Upper lobe of right lung (tissue), 1 donor: ENCODE measurements around the gene RBBP6. TPM values are rescaled to one million over a fixed set of nuclear protein-coding genes. Genes with fewer than 3 reads are reported as not detected.

Experiments used
- ATAC-seq: fragments of 200-7000 bp; cut with Tn5 transposase; one replicate; pipeline ENCODE4 v1.9.1; 2020; ENCODE audit warnings: mild to moderate bottlenecking, moderate library complexity
- DNase-seq: peaks from one replicate; pipeline ENCODE4 v3.0.0-alpha.2; 2020
- H3K27ac ChIP-seq: fragments of 200-600 bp; one replicate; pipeline ENCODE4 v1.8.0; 2022
- H3K27me3 ChIP-seq: fragments of 200-600 bp; one replicate; pipeline ENCODE4 v1.8.0; 2022; ENCODE audit warnings: mild to moderate bottlenecking
- H3K36me3 ChIP-seq: fragments of 200-600 bp; one replicate; pipeline ENCODE4 v1.8.0; 2022
- H3K4me1 ChIP-seq: fragments of 200-600 bp; one replicate; pipeline ENCODE4 v1.8.0; 2022
- H3K4me3 ChIP-seq: fragments of 200-600 bp; one replicate; pipeline ENCODE4 v1.8.0; 2022; ENCODE audit warnings: mild to moderate bottlenecking
- H3K9me3 ChIP-seq: fragments of 200-600 bp; one replicate; pipeline ENCODE4 v1.8.0; 2022
- CTCF ChIP-seq: fragments of 200-600 bp; IDR thresholded peaks from one replicate; pipeline ENCODE4 v1.8.0; 2022; ENCODE audit warnings: antibody characterized with exemption
- intact Hi-C: fragments of 100-400 bp; cut with DNase I; formaldehyde crosslinking; loops from one replicate; pipeline ENCODE4 v1.11.0; 2022
- total RNA-seq: library from RNA; stranded (reverse); fragmentation: NEBNext Ultra II Directional; extraction: Animal tissue kit (Norgen Biotek cat#: 25700); gene quantifications from one replicate; pipeline ENCODE4 v1.2.1, GENCODE V29; 2021
- donor health status: DM: no; HTN: yes; CAD: no; lungs with severe emphysema.

Gene RBBP6
- total RNA-seq, 1 donor from 2014 or later: 43.8 TPM

- intact Hi-C loops: no loop called here
- ATAC-seq: peak; percentile 56
- TF ChIP-seq CTCF: no peak
- H3K4me3 ChIP-seq: no peak overlapping the region
- H3K9me3 ChIP-seq: no peaks in the 10 kb centered on the region
- no peaks in the 10 kb centered on the region for H3K36me3 ChIP-seq
- H3K27ac ChIP-seq: no peak overlapping the region
- peaks cover 5% of the 10 kb centered on the region for H3K4me1 ChIP-seq
- DNase-seq: no peak
- no peaks in the 10 kb centered on the region for H3K27me3 ChIP-seq
Observed at GRCh38 chr16:24524855-24525677, 14.3 kb upstream of the RBBP6 start.

GRCh38 chr16:24525970-24526559 is 13.3 kb upstream of the RBBP6 start:
- Histone ChIP-seq H3K4me3 (no peak overlapping the region), H3K27ac (no peak overlapping the region), H3K4me1 (peaks cover 5% of the 10 kb centered on the region), H3K27me3 (no peaks in the 10 kb centered on the region), H3K36me3 (no peaks in the 10 kb centered on the region), H3K9me3 (no peaks in the 10 kb centered on the region)
- no peak for TF ChIP-seq CTCF
- DNase-seq (no peak), ATAC-seq (peak; percentile 86)
- intact Hi-C loops: no loop called here

GRCh38 chr16:24526701-24527495 is 12.5 kb upstream of the RBBP6 start:
- H3K4me3 ChIP-seq: no peak overlapping the region
- no peak for DNase-seq
- H3K9me3 ChIP-seq: no peaks in the 10 kb centered on the region
- H3K27ac ChIP-seq: no peak overlapping the region
- peaks cover 5% of the 10 kb centered on the region for H3K4me1 ChIP-seq
- TF ChIP-seq CTCF: no peak
- H3K36me3 ChIP-seq: no peaks in the 10 kb centered on the region
- no peaks in the 10 kb centered on the region for H3K27me3 ChIP-seq
- no peak for ATAC-seq
- intact Hi-C loops: no loop called here

- ATAC-seq: no peak
- Histone ChIP-seq H3K27ac (no peak overlapping the region), H3K4me3 (no peak overlapping the region), H3K4me1 (no peaks in the 10 kb centered on the region), H3K9me3 (no peaks in the 10 kb centered on the region), H3K36me3 (no peaks in the 10 kb centered on the region), H3K27me3 (no peaks in the 10 kb centered on the region)
- DNase-seq: no peak
- TF ChIP-seq CTCF: no peak
- intact Hi-C loops: no loop called here
Observed at GRCh38 chr16:24531166-24531565, 8.2 kb upstream of the RBBP6 start.

GRCh38 chr16:24534620-24535019 is 4.7 kb upstream of the RBBP6 start:
- H3K9me3 ChIP-seq: no peaks in the 10 kb centered on the region

More at GRCh38 chr16:24534620-24535019, 4.7 kb upstream of the RBBP6 start:
- Histone ChIP-seq H3K36me3 (no peaks in the 10 kb centered on the region), H3K27me3 (no peaks in the 10 kb centered on the region), H3K4me3 (no peak overlapping the region), H3K27ac (no peak overlapping the region), H3K4me1 (peaks cover 4% of the 10 kb centered on the region)
- DNase-seq (no peak), ATAC-seq (no peak)
- TF ChIP-seq CTCF: no peak
- intact Hi-C loops: no loop called here
